HepG2 (cell line): Measurements from ENCODE around the gene HSPA1B. TPM values are rescaled to one million over a fixed set of nuclear protein-coding genes. Genes with fewer than 3 reads are reported as not detected.
A peak's percentile ranks its signal among the peaks of the same experiment; 100 is the strongest.

Experiments
- ARID2 ChIP-seq: sonication (generic); formaldehyde crosslinking; IDR thresholded peaks from 2 replicates; pipeline ENCODE4 v1.8.1; 2022; ENCODE audit warnings: mild to moderate bottlenecking, missing genetic modification reagents, borderline replicate concordance
- CBX1 ChIP-seq: IDR thresholded peaks from one replicate; pipeline ENCODE4 v1.6.1; 2016; ENCODE audit warnings: antibody characterized with exemption, low read depth
- GRHL1 ChIP-seq: sonication (generic); formaldehyde crosslinking; conservative IDR thresholded peaks from 2 replicates; pipeline ENCODE4 v1.8.0; 2022; ENCODE audit warnings: missing genetic modification reagents
- GZF1 ChIP-seq: sonication (generic); formaldehyde crosslinking; IDR thresholded peaks from 2 replicates; pipeline ENCODE4 v1.5.1; 2020; ENCODE audit warnings: mild to moderate bottlenecking, missing genetic modification reagents
- HOMEZ ChIP-seq: IDR thresholded peaks from 2 replicates; pipeline ENCODE4 v1.6.1; 2016; ENCODE audit warnings: low read depth
- KDM5B ChIP-seq: sonication (generic); formaldehyde crosslinking; IDR thresholded peaks from 2 replicates; pipeline ENCODE4 v1.4.0; 2020; ENCODE audit warnings: missing genetic modification reagents, mild to moderate bottlenecking, borderline replicate concordance
- MAX ChIP-seq: IDR thresholded peaks from 2 replicates; pipeline ENCODE4 v1.6.1; 2012; ENCODE audit warnings: inconsistent platforms
- NFIC ChIP-seq: IDR thresholded peaks from 2 replicates; pipeline ENCODE4 v1.6.1; 2012; ENCODE audit warnings: mild to moderate bottlenecking, low read length, inconsistent platforms
- NKX3-1 ChIP-seq: sonication (generic); formaldehyde crosslinking; IDR thresholded peaks from 2 replicates; pipeline ENCODE4 v1.5.0; 2020; ENCODE audit warnings: missing genetic modification reagents
- RFX5 ChIP-seq: IDR thresholded peaks from 2 replicates; pipeline ENCODE4 v1.6.1; 2011; ENCODE audit warnings: low read depth, low read length, improper control_type of control experiment
- SYNCRIP ChIP-seq: fragments of 200-400 bp; formaldehyde crosslinking; IDR thresholded peaks from 2 replicates; pipeline ENCODE4 v1.6.1; 2018; ENCODE audit warnings: mild to moderate bottlenecking, low read depth, low read length; ENCODE audit not compliant: insufficient read depth
- TFDP2 ChIP-seq: sonication (generic); formaldehyde crosslinking; IDR thresholded peaks from 2 replicates; pipeline ENCODE4 v1.4.0; 2020; ENCODE audit warnings: missing genetic modification reagents
- THAP7 ChIP-seq: sonication (generic); formaldehyde crosslinking; IDR thresholded peaks from 2 replicates; pipeline ENCODE4 v1.8.1; 2023; ENCODE audit warnings: mild to moderate bottlenecking, missing genetic modification reagents
- ZBTB20 ChIP-seq: sonication (generic); formaldehyde crosslinking; IDR thresholded peaks from 2 replicates; pipeline ENCODE4 v1.8.1; 2023; ENCODE audit warnings: missing genetic modification reagents, low read depth, mild to moderate bottlenecking, borderline replicate concordance
- ZC3H13 ChIP-seq: sonication (generic); formaldehyde crosslinking; IDR thresholded peaks from 2 replicates; pipeline ENCODE4 v1.8.1; 2023; ENCODE audit warnings: mild to moderate bottlenecking, missing genetic modification reagents, moderate library complexity
- ZFP36 ChIP-seq: fragments of 150-350 bp; IDR thresholded peaks from 2 replicates; pipeline ENCODE4 v1.6.1; 2018; ENCODE audit warnings: borderline replicate concordance, low read length, low read depth; ENCODE audit not compliant: partially characterized antibody
- ZMYM4 ChIP-seq: sonication (generic); formaldehyde crosslinking; IDR thresholded peaks from 2 replicates; pipeline ENCODE4 v1.8.1; 2023; ENCODE audit warnings: mild to moderate bottlenecking, missing genetic modification reagents
- ZNF235 ChIP-seq: sonication (generic); formaldehyde crosslinking; IDR thresholded peaks from 2 replicates; pipeline ENCODE4 v1.8.1; 2023; ENCODE audit warnings: mild to moderate bottlenecking, missing genetic modification reagents, borderline replicate concordance
- ZNF33A ChIP-seq: sonication (generic); formaldehyde crosslinking; IDR thresholded peaks from 2 replicates; pipeline ENCODE4 v1.5.1; 2020; ENCODE audit warnings: missing genetic modification reagents, mild to moderate bottlenecking, moderate library complexity, borderline replicate concordance
- ZNF354B ChIP-seq: sonication (generic); formaldehyde crosslinking; IDR thresholded peaks from 2 replicates; pipeline ENCODE4 v1.8.0; 2022; ENCODE audit warnings: mild to moderate bottlenecking, missing genetic modification reagents
- ZNF430 ChIP-seq: sonication (generic); formaldehyde crosslinking; IDR thresholded peaks from 2 replicates; pipeline ENCODE4 v1.9.0; 2021; ENCODE audit warnings: mild to moderate bottlenecking, missing genetic modification reagents
- ZNF44 ChIP-seq: sonication (generic); formaldehyde crosslinking; IDR thresholded peaks from 2 replicates; pipeline ENCODE4 v1.5.1; 2020; ENCODE audit warnings: mild to moderate bottlenecking, missing genetic modification reagents
- ZNF547 ChIP-seq: sonication (generic); formaldehyde crosslinking; IDR thresholded peaks from 2 replicates; pipeline ENCODE4 v1.5.1; 2020; ENCODE audit warnings: mild to moderate bottlenecking, missing genetic modification reagents
- ZNF7 ChIP-seq: IDR thresholded peaks from 2 replicates; pipeline ENCODE4 v1.6.1; 2016; ENCODE audit warnings: missing biosample characterization, missing genetic modification reagents
- ZNF737 ChIP-seq: sonication (generic); formaldehyde crosslinking; IDR thresholded peaks from 2 replicates; pipeline ENCODE4 v1.5.0; 2020; ENCODE audit warnings: missing genetic modification reagents, mild to moderate bottlenecking, borderline replicate concordance
- polyA plus RNA-seq, 8 experiments: library from polyadenylated mRNA; depleted of rRNA in 3 of 8; stranded (reverse) in 7 of 8; unstranded in 1 of 8; fragments of >200 nt; fragmentation: Illumina TruSeq in 4 of 8; extraction: Trizol in 4 of 8; gene quantifications; 2 replicates each; pipeline versions ENCODE4 v1.2.1 to v1.2.3, GENCODE V29; 2011 to 2016; ENCODE audit warnings: low read depth in 4 of 8, missing spikeins in 1 of 8, mixed read lengths in 1 of 8; ENCODE audit not compliant: insufficient read depth in 1 of 8
- total RNA-seq, 5 experiments: library from RNA; depleted of rRNA; stranded (reverse); fragments of >200 nt; fragmentation: Illumina TruSeq; extraction: Trizol; gene quantifications; 2 replicates each; pipeline ENCODE4 v1.2.3, GENCODE V29; 2016; ENCODE audit warnings: low read depth in 1 of 5

HSPA1B gene
- total and polyA plus RNA-seq, 2 of the 13 experiments (the other 11 are each of a cell fraction or from before 2014, with no cell fraction given): 26.0 to 186 TPM

- TF ChIP-seq ZNF547 (CRISPR knock-in tag): peak; percentile 94
- no peak for TF ChIP-seq NFIC
- TF ChIP-seq ZNF430 (CRISPR knock-in tag): peak; percentile 96
- TF ChIP-seq ZBTB20 (CRISPR knock-in tag): peak; percentile 87
- peak; percentile 64; the same call in 1 of the 2 replicates for TF ChIP-seq ARID2
- TF ChIP-seq CBX1: peak; percentile 84
- peak; percentile 80; the same call in 1 of the 2 replicates for TF ChIP-seq ZNF33A (CRISPR knock-in tag)
- TF ChIP-seq TFDP2: peak; percentile 87
- TF ChIP-seq GRHL1 (CRISPR knock-in tag): no peak
- TF ChIP-seq ZNF235 (CRISPR knock-in tag): peak; percentile 67; the same call in 1 of the 2 replicates
- TF ChIP-seq ZMYM4 (CRISPR knock-in tag): peak; percentile 89
- peak; percentile 95 for TF ChIP-seq MAX
- 0 out of 2 replicates have a peak, but pooled peaks have one; percentile 6 for TF ChIP-seq RFX5
- peak; percentile 93 for TF ChIP-seq ZC3H13 (CRISPR knock-in tag)
- no peak for TF ChIP-seq ZFP36
- TF ChIP-seq NKX3-1: peak; percentile 83
- TF ChIP-seq HOMEZ (CRISPR knock-in tag): peak; percentile 83
- TF ChIP-seq ZNF44 (CRISPR knock-in tag): peak; percentile 99
- peak; percentile 89; the same call in 1 of the 2 replicates for TF ChIP-seq KDM5B (CRISPR knock-in tag)
- no peak for TF ChIP-seq ZNF737 (CRISPR knock-in tag)
- peak; percentile 82 for TF ChIP-seq GZF1 (CRISPR knock-in tag)
- peak; percentile 91; the same call in 1 of the 2 replicates for TF ChIP-seq THAP7 (CRISPR knock-in tag)
- no peak for TF ChIP-seq ZNF7 (CRISPR knock-in tag)
- no peak for TF ChIP-seq SYNCRIP
- peak; percentile 91; the same call in 1 of the 2 replicates for TF ChIP-seq ZNF354B
Observed at GRCh38 chr6:31806470-31807272, 20.9 kb upstream of the HSPA1B start, which contains the start of gene LSM2 (continued).
